ENCODE results near the gene AGAP1.

The AGAP1 gene

DNA sequence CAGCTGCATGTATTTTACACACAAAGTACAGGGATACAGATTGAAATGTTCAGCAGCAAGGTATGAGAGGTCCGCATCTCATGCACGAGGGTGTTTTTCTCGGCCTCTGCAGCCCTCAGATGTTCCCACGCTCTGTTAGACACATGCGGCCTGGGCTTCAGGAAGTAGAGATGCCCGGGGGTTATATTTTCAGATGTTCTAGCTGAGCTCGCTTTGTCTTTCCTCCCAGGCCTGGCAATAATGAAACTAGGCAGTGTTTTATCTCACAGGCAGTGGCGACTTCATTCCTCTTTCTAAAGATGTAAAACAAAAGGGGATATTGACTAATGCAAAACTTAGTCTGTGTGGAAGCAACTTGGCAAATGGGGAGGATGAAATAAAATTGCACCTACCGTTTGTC lies 483.6 kb downstream of the AGAP1 start:
- no peak overlapping the region for H3K4me3 ChIP-seq (ENCODE audit: low read depth, low read length)
- DNase-seq (ENCODE audit: low read depth), result no peak
- TF ChIP-seq, protein P1, sequence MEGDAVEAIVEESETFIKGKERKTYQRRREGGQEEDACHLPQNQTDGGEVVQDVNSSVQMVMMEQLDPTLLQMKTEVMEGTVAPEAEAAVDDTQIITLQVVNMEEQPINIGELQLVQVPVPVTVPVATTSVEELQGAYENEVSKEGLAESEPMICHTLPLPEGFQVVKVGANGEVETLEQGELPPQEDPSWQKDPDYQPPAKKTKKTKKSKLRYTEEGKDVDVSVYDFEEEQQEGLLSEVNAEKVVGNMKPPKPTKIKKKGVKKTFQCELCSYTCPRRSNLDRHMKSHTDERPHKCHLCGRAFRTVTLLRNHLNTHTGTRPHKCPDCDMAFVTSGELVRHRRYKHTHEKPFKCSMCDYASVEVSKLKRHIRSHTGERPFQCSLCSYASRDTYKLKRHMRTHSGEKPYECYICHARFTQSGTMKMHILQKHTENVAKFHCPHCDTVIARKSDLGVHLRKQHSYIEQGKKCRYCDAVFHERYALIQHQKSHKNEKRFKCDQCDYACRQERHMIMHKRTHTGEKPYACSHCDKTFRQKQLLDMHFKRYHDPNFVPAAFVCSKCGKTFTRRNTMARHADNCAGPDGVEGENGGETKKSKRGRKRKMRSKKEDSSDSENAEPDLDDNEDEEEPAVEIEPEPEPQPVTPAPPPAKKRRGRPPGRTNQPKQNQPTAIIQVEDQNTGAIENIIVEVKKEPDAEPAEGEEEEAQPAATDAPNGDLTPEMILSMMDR (IDR thresholded peaks at IDR 0.05; ENCODE audit: insufficient read depth, low read depth, low read length, missing control alignments), result no peak

DNA sequence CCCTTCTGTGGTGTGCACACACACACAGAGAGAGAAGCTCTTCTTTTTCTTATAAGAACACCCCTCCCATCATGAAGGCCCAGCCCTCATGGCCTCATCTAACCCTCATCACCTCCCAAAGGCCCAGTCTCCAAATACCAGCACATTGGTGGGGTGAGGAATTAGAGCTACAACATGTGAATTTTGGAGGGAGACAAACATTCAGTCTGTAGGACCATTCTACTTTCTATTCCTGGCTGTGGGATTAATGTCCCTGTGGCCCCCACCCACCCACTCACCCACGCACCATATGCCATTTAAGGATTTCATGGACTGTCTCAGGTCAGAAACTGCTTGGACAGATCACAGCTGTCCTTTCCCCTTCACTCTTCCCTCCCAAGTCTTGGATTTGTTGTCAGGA lies 484.2 kb downstream of the AGAP1 start:
- TF ChIP-seq, protein P1 (IDR thresholded peaks at IDR 0.05; ENCODE audit: insufficient read depth, low read depth, low read length, missing control alignments), result no peak

DNA sequence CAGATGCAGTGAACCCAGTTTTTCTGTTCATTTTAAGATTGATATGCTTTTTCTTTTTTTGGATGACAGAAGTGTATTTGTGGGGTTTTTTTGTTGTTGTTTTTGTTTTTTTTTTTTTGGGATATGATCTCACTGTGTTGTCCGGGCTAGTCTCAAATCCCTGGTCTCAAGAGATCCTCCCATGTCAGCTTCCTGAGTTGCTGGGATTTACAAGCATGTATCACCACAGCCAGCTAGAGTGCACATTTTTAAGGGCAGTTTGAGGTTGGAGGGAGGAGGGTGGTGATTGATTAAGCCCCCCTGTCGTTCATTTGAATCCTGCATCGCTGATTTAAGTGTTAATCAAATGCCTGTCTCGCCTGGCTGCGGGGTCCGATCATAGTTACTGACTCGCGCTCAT lies 485.2 kb downstream of the AGAP1 start:
- TF ChIP-seq, protein P1 (IDR thresholded peaks at IDR 0.05; ENCODE audit: insufficient read depth, low read depth, low read length, missing control alignments), result no peak
- DNase-seq (ENCODE audit: low read depth), result no peak
- H3K4me3 ChIP-seq (ENCODE audit: low read depth, low read length), result no peak overlapping the region

More for the DNA sequence above, 484.2 kb downstream of the AGAP1 start:
- no peak for DNase-seq (ENCODE audit: low read depth)
- H3K4me3 ChIP-seq (ENCODE audit: low read depth, low read length), result no peak overlapping the region

DNA sequence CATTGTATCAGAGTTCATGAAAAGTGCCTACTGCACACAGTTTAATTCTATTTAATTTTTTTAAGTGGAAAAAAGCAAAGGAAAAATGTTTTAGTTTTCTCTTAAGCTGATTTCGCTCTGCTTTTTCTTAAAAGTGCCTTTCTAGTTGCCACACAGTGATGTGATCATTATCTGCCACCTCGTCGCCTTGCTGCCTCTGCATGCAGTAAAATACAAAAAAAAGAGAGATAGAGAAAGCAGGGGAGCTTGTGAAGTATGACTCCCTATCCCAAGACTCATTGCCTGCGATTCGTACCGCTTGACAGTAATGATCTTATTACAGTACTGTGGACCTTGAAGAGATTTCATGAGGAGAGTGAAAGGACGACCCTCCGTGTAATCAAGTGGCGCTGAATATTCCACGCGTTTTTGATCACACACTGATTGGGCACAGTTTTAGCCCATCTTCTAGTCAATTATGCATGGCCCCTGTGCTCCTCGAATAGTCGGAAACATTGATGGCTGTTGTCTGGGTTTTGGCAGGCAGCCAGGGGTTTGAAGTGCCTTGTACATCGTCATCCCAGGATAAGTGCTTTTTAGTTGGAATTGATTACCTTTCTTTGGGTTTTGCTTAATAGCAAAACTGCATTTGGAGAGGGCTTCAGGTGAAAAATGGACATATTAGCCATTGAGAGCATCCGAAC lies 486.1 kb downstream of the AGAP1 start:
- DNase-seq (ENCODE audit: low read depth), result no peak
- TF ChIP-seq, protein P1 (IDR thresholded peaks at IDR 0.05; ENCODE audit: insufficient read depth, low read depth, low read length, missing control alignments), result no peak
- no peak overlapping the region for H3K4me3 ChIP-seq (ENCODE audit: low read depth, low read length)

DNA sequence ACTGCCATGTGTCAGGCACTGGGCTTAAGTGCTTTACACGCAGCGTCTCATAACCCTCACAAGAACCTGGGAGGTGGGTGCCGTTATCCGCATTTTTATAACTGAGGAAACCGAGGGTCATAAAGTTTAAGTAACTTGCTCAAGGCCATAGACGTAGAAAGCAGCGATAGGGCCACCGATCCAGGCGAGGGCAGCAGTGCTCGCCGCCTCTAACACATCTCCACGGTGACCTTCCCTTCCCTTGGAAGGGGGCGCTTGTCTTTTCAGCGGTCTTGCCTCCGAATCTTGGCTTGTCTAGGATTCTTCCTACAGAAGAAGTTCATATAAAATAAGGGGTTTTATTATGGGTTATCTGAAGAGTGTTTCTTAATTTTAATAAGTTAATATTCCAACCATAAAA lies 487.8 kb downstream of the AGAP1 start:
- H3K4me3 ChIP-seq (ENCODE audit: low read depth, low read length), result no peak overlapping the region
- DNase-seq (ENCODE audit: low read depth), result no peak
- TF ChIP-seq, protein P1 (IDR thresholded peaks at IDR 0.05; ENCODE audit: insufficient read depth, low read depth, low read length, missing control alignments), result no peak

DNA sequence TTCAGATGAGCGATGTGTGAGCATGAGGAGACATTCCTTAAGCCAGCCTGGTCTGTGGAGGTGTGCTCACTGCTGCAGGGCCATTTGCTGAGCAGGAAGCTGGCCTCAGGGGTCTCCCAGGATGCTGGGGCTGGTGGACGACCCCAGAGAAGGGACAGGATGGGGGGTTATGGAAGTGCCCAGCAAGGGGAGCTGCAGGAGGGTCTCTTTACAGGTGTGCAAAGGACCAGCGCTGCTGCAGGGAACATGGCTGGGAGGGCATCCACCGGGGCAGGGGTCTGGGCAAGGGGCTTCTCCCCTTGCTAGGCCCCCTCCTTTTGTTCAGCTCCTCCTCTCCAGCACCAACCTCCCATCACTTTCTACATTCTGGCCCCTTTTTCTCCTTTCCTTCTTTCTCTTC lies 489.2 kb downstream of the AGAP1 start:
- no peak overlapping the region for H3K4me3 ChIP-seq (ENCODE audit: low read depth, low read length)

More for the DNA sequence above, 489.2 kb downstream of the AGAP1 start:
- no peak for DNase-seq (ENCODE audit: low read depth)
- TF ChIP-seq, protein P1 (IDR thresholded peaks at IDR 0.05; ENCODE audit: insufficient read depth, low read depth, low read length, missing control alignments), result no peak

All from GM12865 (cell line).